IMR-90 (cell line): ENCODE results near the gene COL20A1. TPM values are rescaled to one million over a fixed set of nuclear protein-coding genes. Genes with fewer than 3 reads are reported as not detected.
A peak's percentile ranks its signal among the peaks of the same experiment; 100 is the strongest.

Source experiments
- ATAC-seq: fragments of 200-7000 bp; cut with Tn5 transposase; 2 replicates; pipeline ENCODE4 v1.9.1; 2020; ENCODE audit warnings: low read depth, mild to moderate bottlenecking, moderate library complexity
- BruUV-seq: library from RNA; stranded (reverse); fragments of 400-500 nt; replicated peaks from 2 replicates; lab custom pipeline; 2021; lab: Mats Ljungman, UMichigan
- CTCF ChIA-PET: fragments of 300-600 bp; formaldehyde crosslinking; extraction: SDS; loops from one replicate; lab custom pipeline; 2021; ENCODE audit warnings: antibody characterized with exemption; lab: Yijun Ruan, JAX
- POLR2A ChIA-PET: fragments of 300-600 bp; sonication (Branson Sonifier 250); formaldehyde crosslinking; loops from one replicate; lab custom pipeline; 2022; ENCODE audit warnings: antibody characterized with exemption; ENCODE audit not compliant: unreplicated experiment; lab: Charles Lee
- DNase-seq: peaks from one replicate; pipeline ENCODE4 v3.0.0; 2013
- H2AFZ ChIP-seq: replicated peaks from 2 replicates; pipeline ENCODE3; 2013; ENCODE audit warnings: low read length, mild to moderate bottlenecking; ENCODE audit not compliant: poor library complexity
- H2AK5ac ChIP-seq: 2 replicates; pipeline ENCODE4 v1.6.1; 2013; ENCODE audit warnings: low read depth, low read length, inconsistent platforms
- H2AK9ac ChIP-seq: replicated peaks from 2 replicates; pipeline ENCODE3; 2013; ENCODE audit warnings: mild to moderate bottlenecking, low read depth, low read length, moderate library complexity; ENCODE audit not compliant: poor library complexity
- H2BK120ac ChIP-seq: 2 replicates; pipeline ENCODE4 v1.6.1; 2013; ENCODE audit warnings: low read depth, low read length, inconsistent platforms
- H2BK15ac ChIP-seq: 3 replicates; pipeline ENCODE4 v1.6.1; 2013; ENCODE audit warnings: low read depth, low read length, inconsistent platforms
- H2BK20ac ChIP-seq: 2 replicates; pipeline ENCODE4 v1.6.1; 2013; ENCODE audit warnings: low read depth, mild to moderate bottlenecking, inconsistent platforms, low read length, moderate library complexity
- H2BK5ac ChIP-seq: 2 replicates; pipeline ENCODE4 v1.6.1; 2013; ENCODE audit warnings: mild to moderate bottlenecking, low read depth, low read length, inconsistent platforms; ENCODE audit not compliant: poor library complexity, severe bottlenecking
- H3K14ac ChIP-seq: replicated peaks from 2 replicates; pipeline ENCODE4 v1.6.1; 2013; ENCODE audit warnings: low read depth, low read length, inconsistent platforms
- H3K18ac ChIP-seq: 2 replicates; pipeline ENCODE4 v1.6.1; 2013; ENCODE audit warnings: low read depth, low read length, control low read depth
- H3K23ac ChIP-seq: 2 replicates; pipeline ENCODE4 v1.6.1; 2013; ENCODE audit warnings: low read depth, low read length, inconsistent platforms
- H3K27ac ChIP-seq: 2 replicates; pipeline ENCODE4 v1.5.1; 2013; ENCODE audit warnings: mild to moderate bottlenecking, control low read depth, low read length; ENCODE audit not compliant: insufficient read depth
- H3K27me3 ChIP-seq: 2 replicates; pipeline ENCODE4 v1.6.1; 2013; ENCODE audit warnings: low read length; ENCODE audit not compliant: control insufficient read depth, insufficient read depth
- H3K36me3 ChIP-seq: 2 replicates; pipeline ENCODE4 v1.6.1; 2013; ENCODE audit warnings: low read length, mixed read lengths; ENCODE audit not compliant: control insufficient read depth, insufficient read depth
- H3K4ac ChIP-seq: 2 replicates; pipeline ENCODE4 v1.6.1; 2013; ENCODE audit warnings: low read depth, low read length, inconsistent platforms
- H3K4me1 ChIP-seq: 2 replicates; pipeline ENCODE4 v1.6.1; 2013; ENCODE audit warnings: low read length, mixed read lengths; ENCODE audit not compliant: control insufficient read depth, insufficient read depth
- H3K4me2 ChIP-seq: 2 replicates; pipeline ENCODE4 v1.6.1; 2013; ENCODE audit warnings: low read depth, mild to moderate bottlenecking, control low read depth, low read length, moderate library complexity
- H3K4me3 ChIP-seq: 2 replicates; pipeline ENCODE4 v1.5.1; 2013; ENCODE audit warnings: low read depth, mild to moderate bottlenecking, control low read depth, low read length, moderate library complexity; ENCODE audit not compliant: insufficient read depth
- H3K56ac ChIP-seq: 2 replicates; pipeline ENCODE4 v1.6.1; 2013; ENCODE audit warnings: low read length, inconsistent platforms; ENCODE audit not compliant: insufficient read depth; ENCODE audit errors: extremely low read depth
- H3K79me1 ChIP-seq, 2 experiments: 2 replicates each; pipeline ENCODE4 v1.6.1; 2013; ENCODE audit warnings: low read length in 2 of 2, inconsistent platforms in 1 of 2, low read depth in 1 of 2
- H3K9ac ChIP-seq: 2 replicates; pipeline ENCODE4 v1.6.1; 2013; ENCODE audit warnings: low read depth, low read length, control low read depth
- H3K9me1 ChIP-seq: 2 replicates; pipeline ENCODE4 v1.6.1; 2013; ENCODE audit warnings: low read length, inconsistent platforms; ENCODE audit not compliant: insufficient read depth
- H3K9me3 ChIP-seq: 2 replicates; pipeline ENCODE4 v1.6.1; 2013; ENCODE audit warnings: low read length; ENCODE audit not compliant: control insufficient read depth, insufficient read depth
- H4K20me1 ChIP-seq: 2 replicates; pipeline ENCODE4 v1.6.1; 2013; ENCODE audit warnings: low read length, inconsistent platforms; ENCODE audit not compliant: insufficient read depth
- H4K5ac ChIP-seq: 2 replicates; pipeline ENCODE4 v1.6.1; 2013; ENCODE audit warnings: mild to moderate bottlenecking, low read depth, low read length, control low read depth
- H4K8ac ChIP-seq, 2 experiments: 2 replicates each; pipeline ENCODE4 v1.6.1; 2013; ENCODE audit warnings: low read depth in 2 of 2, low read length in 2 of 2, control low read depth in 1 of 2, inconsistent platforms in 1 of 2
- H4K91ac ChIP-seq: 2 replicates; pipeline ENCODE4 v1.6.1; 2013; ENCODE audit warnings: low read depth, low read length, inconsistent platforms; ENCODE audit not compliant: insufficient read depth
- BHLHE40 ChIP-seq: fragments of 150-350 bp; IDR thresholded peaks from 2 replicates; pipeline ENCODE4 v1.6.1; 2016; ENCODE audit warnings: mild to moderate bottlenecking, low read depth, low read length
- CEBPB ChIP-seq: IDR thresholded peaks from 2 replicates; pipeline ENCODE4 v1.6.1; 2012; ENCODE audit warnings: low read depth, low read length, improper control_type of control experiment
- CHD1 ChIP-seq: IDR thresholded peaks from 2 replicates; pipeline ENCODE4 v1.6.1; 2012; ENCODE audit warnings: low read depth, low read length, improper control_type of control experiment
- CTCF ChIP-seq: conservative IDR thresholded peaks from 2 replicates; pipeline ENCODE4 v1.5.1; 2012; ENCODE audit warnings: mild to moderate bottlenecking, low read depth, low read length, improper control_type of control experiment
- ELK1 ChIP-seq: fragments of 150-350 bp; IDR thresholded peaks from 2 replicates; pipeline ENCODE4 v1.6.1; 2016; ENCODE audit warnings: low read depth, mild to moderate bottlenecking, low read length, moderate library complexity, borderline replicate concordance
- FOS ChIP-seq: fragments of 150-350 bp; IDR thresholded peaks from 2 replicates; pipeline ENCODE4 v1.6.1; 2016; ENCODE audit warnings: low read depth, low read length
- MAFK ChIP-seq: IDR thresholded peaks from 2 replicates; pipeline ENCODE4 v1.6.1; 2012; ENCODE audit warnings: low read depth, low read length, improper control_type of control experiment
- MAZ ChIP-seq: IDR thresholded peaks from 2 replicates; pipeline ENCODE4 v1.6.1; 2012; ENCODE audit warnings: low read depth, mild to moderate bottlenecking, low read length, improper control_type of control experiment, moderate library complexity, borderline replicate concordance
- MXI1 ChIP-seq: IDR thresholded peaks from 2 replicates; pipeline ENCODE4 v1.6.1; 2012; ENCODE audit warnings: low read depth, mild to moderate bottlenecking, low read length, moderate library complexity, borderline replicate concordance
- NFE2L2 ChIP-seq: fragments of 150-350 bp; IDR thresholded peaks from 2 replicates; pipeline ENCODE4 v1.6.1; 2016; ENCODE audit warnings: low read depth, mild to moderate bottlenecking, low read length
- POLR2A ChIP-seq: IDR thresholded peaks from 2 replicates; pipeline ENCODE4 v1.6.1; 2012; ENCODE audit warnings: mild to moderate bottlenecking, low read depth, low read length
- RAD21 ChIP-seq: IDR thresholded peaks from 2 replicates; pipeline ENCODE4 v1.6.1; 2012; ENCODE audit warnings: low read length, improper control_type of control experiment
- RCOR1 ChIP-seq: IDR thresholded peaks from 2 replicates; pipeline ENCODE4 v1.6.1; 2012; ENCODE audit warnings: mild to moderate bottlenecking, low read length, improper control_type of control experiment; ENCODE audit not compliant: insufficient replicate concordance
- RFX5 ChIP-seq: IDR thresholded peaks from 2 replicates; pipeline ENCODE4 v1.8.0; 2012; ENCODE audit warnings: low read depth, mild to moderate bottlenecking, low read length, moderate library complexity
- SMC3 ChIP-seq: fragments of 150-350 bp; IDR thresholded peaks from 2 replicates; pipeline ENCODE4 v1.6.1; 2016; ENCODE audit warnings: low read depth, mild to moderate bottlenecking, antibody characterized with exemption, low read length, moderate library complexity
- USF2 ChIP-seq: fragments of 150-350 bp; IDR thresholded peaks from 2 replicates; pipeline ENCODE4 v1.6.1; 2017; ENCODE audit warnings: mild to moderate bottlenecking, antibody characterized with exemption, low read length, low read depth
- WGBS, 2 experiments: methylation state at CpG; one replicate each; pipeline versions ENCODE4 v1.1.5 to v1.1.7; 2013; ENCODE audit warnings: missing lambda C conversion rate in 2 of 2; ENCODE audit not compliant: insufficient read length in 1 of 2; ENCODE audit errors: extremely low coverage in 2 of 2; 5-methylcytosine and 5-hydroxymethylcytosine counted together
- dilution Hi-C: fragments of 300-500 bp; cut with HindIII; formaldehyde crosslinking; loops from one replicate; pipeline ENCODE4 v1.14.3; 2018; ENCODE audit warnings: low sequenced_read_pairs; ENCODE audit not compliant: unreplicated experiment
- in situ Hi-C: fragments of 300-500 bp; cut with MboI; formaldehyde crosslinking; loops from 3 replicates; pipeline ENCODE4 v1.14.3; 2019; ENCODE audit warnings: low sequenced_read_pairs, inconsistent platforms, mixed read lengths
- intact Hi-C: fragments of 100-400 bp; cut with micrococcal nuclease; formaldehyde crosslinking; loops from 2 replicates; pipeline ENCODE4 v1.10.0; 2022
- polyA plus RNA-seq, 3 experiments: library from polyadenylated mRNA; depleted of rRNA; stranded (reverse); fragments of >200 nt; gene quantifications; 2 replicates each; pipeline ENCODE4 v1.2.3, GENCODE V29; 2012; ENCODE audit warnings: low replicate concordance in 1 of 3
- total RNA-seq: library from RNA; depleted of rRNA; stranded (reverse); fragments of >200 nt; gene quantifications from 2 replicates; pipeline ENCODE4 v1.2.3, GENCODE V29; 2012

The COL20A1 gene
- total and polyA plus RNA-seq, 2 of the 4 experiments (the other 2 are of a cell fraction), result not detected

GRCh38 chr20:63290136-63290676 lies 2.8 kb upstream of the COL20A1 start:
- no peak overlapping the region for H2BK120ac ChIP-seq
- H3K4me1 ChIP-seq, result no peaks in the 10 kb centered on the region
- peaks cover 0 to 12% of the 10 kb centered on the region in 2 experiments; a peak in 1 of 4 replicates for H3K79me1 ChIP-seq
- no peak overlapping the region for H3K56ac ChIP-seq
- no TSS peak for BruUV-seq
- dilution Hi-C loops (no loop called here), intact Hi-C loops (no loop called here), in situ Hi-C loops (no loop called here)
- H3K27ac ChIP-seq, result no peak overlapping the region
- no peak for TF ChIP-seq CHD1
- TF ChIP-seq FOS, result no peak
- TF ChIP-seq MAZ, result no peak
- no peak for TF ChIP-seq RFX5
- no peak for TF ChIP-seq MAFK
- no peak for TF ChIP-seq USF2
- no peak for TF ChIP-seq POLR2A
- TF ChIP-seq NFE2L2, result no peak
- no peak for TF ChIP-seq MXI1
- no peak for TF ChIP-seq CEBPB
- TF ChIP-seq ELK1, result no peak
- TF ChIP-seq RCOR1, result no peak
- TF ChIP-seq BHLHE40, result no peak
- no peak for TF ChIP-seq SMC3
- TF ChIP-seq RAD21, result no peak
- TF ChIP-seq CTCF, result no peak
- H2BK5ac ChIP-seq, result no peak overlapping the region
- H3K9ac ChIP-seq, result no peak overlapping the region
- H3K36me3 ChIP-seq, result peaks cover 38% of the 10 kb centered on the region
- H4K8ac ChIP-seq, result no peak overlapping the region
- no peak overlapping the region for H3K23ac ChIP-seq
- ChIA-PET POLR2A (no interaction called here), CTCF (interaction anchor here (1.2 kb wide), 2 partner anchors 18 to 67 kb away, joined by 3 read pairs; partner anchors contain the start of gene ARFGAP1)
- 90% methylated on average over 13 of the region's 17 CpGs; no CpG with 5 or more reads in 1 of the 2 experiments for WGBS, 2 experiments
- no peak overlapping the region for H2BK15ac ChIP-seq
- H3K4me3 ChIP-seq, result no peak overlapping the region
- H2BK20ac ChIP-seq, result no peak overlapping the region
- H2AK9ac ChIP-seq, result no peak overlapping the region
- peaks cover 7% of the 10 kb centered on the region for H3K27me3 ChIP-seq
- no peak overlapping the region for H3K4ac ChIP-seq
- H3K14ac ChIP-seq, result no peak overlapping the region
- H3K18ac ChIP-seq, result no peak overlapping the region
- no peak overlapping the region for H2AK5ac ChIP-seq
- H4K5ac ChIP-seq, result no peak overlapping the region
- no peaks in the 10 kb centered on the region for H3K9me1 ChIP-seq
- peak; percentile 4 for ATAC-seq
- no peak overlapping the region for H4K91ac ChIP-seq
- H3K9me3 ChIP-seq, result no peaks in the 10 kb centered on the region
- peaks cover 59% of the 10 kb centered on the region for H4K20me1 ChIP-seq
- H2AFZ ChIP-seq, result no peak overlapping the region
- H3K4me2 ChIP-seq, result no peak overlapping the region
- DNase-seq, result no peak
